Activated CD8-positive, alpha-beta memory T cell treated with anti-CD3 and anti-CD28 coated beads, Interleukin-2, amount 50 U/mL, for 1 hour (primary cell): ENCODE measurements around the gene RASGRP3.
A peak's percentile ranks its signal among the peaks of the same experiment; 100 is the strongest.

Source experiments
- DNase-seq: peaks from one replicate; pipeline ENCODE4 v3.0.0-alpha.2; 2020; ENCODE audit errors: extremely low read depth

Gene RASGRP3

DNA sequence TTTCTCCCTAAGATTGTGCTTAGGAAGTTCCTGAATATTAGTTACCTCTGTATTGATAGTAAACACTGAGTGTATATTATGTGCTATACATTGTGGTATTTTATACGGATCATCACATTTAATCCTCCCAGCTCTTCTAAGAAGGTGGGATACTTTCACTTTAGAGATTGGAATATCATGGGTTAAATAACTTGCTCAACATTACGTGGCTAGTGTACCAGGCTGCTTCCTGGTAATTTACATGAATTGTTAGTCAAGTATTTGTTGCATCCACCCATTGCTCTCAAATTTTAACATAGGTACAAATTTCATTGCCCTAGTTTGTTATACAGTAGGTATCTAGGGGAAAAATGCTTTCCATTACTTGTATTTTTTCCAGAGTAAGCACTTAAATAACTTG, 101.2 kb downstream of the RASGRP3 start:
- no peak for DNase-seq

DNA sequence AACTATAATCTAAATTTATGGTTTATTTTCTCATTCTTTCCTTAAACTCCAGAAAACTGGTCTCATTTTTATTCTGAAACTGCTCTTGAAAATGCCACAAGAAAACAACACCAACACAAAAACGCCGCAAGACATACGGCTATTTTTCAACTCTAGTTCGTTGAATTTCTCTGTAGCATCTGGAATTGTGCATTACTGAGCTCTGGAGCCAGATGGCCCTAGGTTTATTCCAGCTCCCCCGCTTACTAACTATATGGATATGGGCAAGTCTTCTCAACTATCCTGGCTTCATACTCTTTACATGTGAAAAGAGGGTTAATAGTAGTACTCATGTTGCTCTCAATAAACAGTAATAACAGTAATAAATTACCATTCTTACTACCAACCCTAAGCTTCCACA, 102.8 kb downstream of the RASGRP3 start:
- no peak for DNase-seq

DNA sequence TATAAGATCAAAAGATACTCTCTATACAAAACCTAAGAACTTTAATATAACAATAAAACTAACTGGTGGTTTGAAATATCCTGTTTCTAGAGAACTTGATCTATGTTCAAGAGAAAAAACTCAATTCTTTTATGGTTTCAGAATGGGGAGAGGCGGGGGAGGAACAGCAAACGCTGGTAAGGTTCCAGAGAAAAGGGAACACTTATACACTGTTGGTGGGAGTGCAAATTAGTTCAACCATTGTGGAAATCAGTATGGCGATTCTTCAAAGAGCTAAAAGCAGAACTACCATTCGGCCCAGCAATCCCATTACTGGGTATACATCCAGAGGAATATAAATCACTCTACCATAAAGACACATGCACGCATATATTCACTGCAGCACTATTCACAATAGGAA, 105.4 kb downstream of the RASGRP3 start:
- no peak for DNase-seq

- no peak for DNase-seq
Measured at GRCh38 chr2:33583194-33583938, 106.9 kb downstream of the RASGRP3 start.

- DNase-seq: no peak
Measured at GRCh38 chr2:33586766-33587165, 110.3 kb downstream of the RASGRP3 start.

GRCh38 chr2:33588232-33588631, 111.8 kb downstream of the RASGRP3 start:
- DNase-seq: no peak

DNA sequence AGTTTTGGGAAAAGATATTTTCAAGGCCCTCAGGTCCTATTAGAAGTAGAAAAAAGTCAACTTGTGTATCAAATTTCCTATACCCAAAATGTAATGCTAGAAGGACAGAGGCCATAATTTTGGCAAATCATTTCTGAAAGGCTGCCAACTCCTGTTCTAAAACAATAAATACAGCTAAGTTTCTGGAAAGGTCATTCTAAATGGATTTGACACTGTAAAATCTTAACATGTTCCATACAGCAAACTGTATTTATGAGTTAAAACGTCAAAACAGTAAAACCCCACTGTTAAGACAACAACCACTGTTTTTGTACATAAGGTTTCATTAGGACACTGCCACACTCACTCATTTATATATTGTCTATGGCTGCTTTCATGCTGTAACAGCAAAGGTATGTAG, 113.0 kb downstream of the RASGRP3 start:
- DNase-seq: no peak

- no peak for DNase-seq
Measured at GRCh38 chr2:33595385-33595784, 118.9 kb downstream of the RASGRP3 start.

GRCh38 chr2:33597026-33597425, 120.6 kb downstream of the RASGRP3 start:
- DNase-seq: no peak

- no peak for DNase-seq
Measured at GRCh38 chr2:33598561-33599174, 122.2 kb downstream of the RASGRP3 start.

GRCh38 chr2:33599175-33599942, 122.9 kb downstream of the RASGRP3 start, which contains the start of gene FAM98A:
Gene FAM98A, minus strand, starts transcription at chr2:33599299. Its CDS starts 78 bp downstream, at chr2:33599221.
- peak; percentile 97 for DNase-seq

- DNase-seq: no peak
Measured at GRCh38 chr2:33599943-33600192, 123.4 kb downstream of the RASGRP3 start.

DNA sequence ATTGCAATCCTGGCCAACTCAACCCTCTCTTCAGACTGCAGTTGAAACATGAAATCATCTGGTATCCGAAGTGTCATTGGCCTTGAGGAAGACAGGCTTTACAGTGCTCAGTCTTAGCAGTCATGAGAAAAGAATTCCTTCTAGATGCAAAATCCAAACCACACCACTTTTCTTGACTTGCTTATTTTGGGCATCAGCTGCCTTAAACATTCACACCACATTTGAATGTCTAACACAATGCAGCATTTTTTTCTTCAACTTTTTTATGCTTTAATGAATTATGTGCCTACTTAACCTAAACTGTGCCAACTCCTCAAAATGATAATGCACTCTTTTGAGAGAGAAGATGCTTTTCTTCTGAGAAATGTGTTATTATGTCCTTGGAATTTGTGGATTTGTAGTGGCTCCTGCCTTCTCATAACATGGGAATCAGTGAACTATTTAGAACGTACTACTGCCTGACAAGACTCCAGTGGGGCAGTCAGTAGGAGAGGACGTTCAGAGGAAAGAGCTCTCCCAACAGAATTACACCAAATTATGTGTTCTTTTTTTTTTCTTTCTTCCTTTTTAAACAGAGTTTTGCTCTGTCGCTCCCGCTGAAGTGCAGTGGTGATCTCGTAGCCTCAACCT, 125.9 kb downstream of the RASGRP3 start:
- no peak for DNase-seq

GRCh38 chr2:33603416-33603815, 127.0 kb downstream of the RASGRP3 start:
- DNase-seq: no peak

GRCh38 chr2:33605056-33605455, 128.6 kb downstream of the RASGRP3 start:
- no peak for DNase-seq

DNA sequence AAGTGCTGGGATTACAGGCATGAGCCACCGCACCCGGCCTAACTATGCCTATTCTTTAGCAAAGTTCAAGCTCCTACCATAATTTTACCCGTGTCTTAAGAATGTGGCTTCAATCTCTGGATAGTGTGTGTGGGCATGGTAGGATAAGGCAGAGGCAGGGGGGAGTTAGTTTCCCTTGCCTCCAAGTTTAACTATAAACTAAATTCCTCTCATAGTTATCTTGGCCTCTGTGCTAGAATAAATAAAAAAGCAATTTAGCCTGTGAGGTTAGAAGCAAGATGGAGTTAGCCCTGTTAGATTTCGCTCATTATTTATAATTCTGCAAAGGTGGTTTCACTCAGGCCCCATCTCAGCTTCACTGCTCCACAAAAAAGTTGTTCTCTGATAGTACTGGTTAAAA, 129.7 kb downstream of the RASGRP3 start:
- no peak for DNase-seq

- no peak for DNase-seq
Measured at GRCh38 chr2:33606622-33607021, 130.2 kb downstream of the RASGRP3 start.

GRCh38 chr2:33607251-33607721, 130.8 kb downstream of the RASGRP3 start:
- no peak for DNase-seq

DNA sequence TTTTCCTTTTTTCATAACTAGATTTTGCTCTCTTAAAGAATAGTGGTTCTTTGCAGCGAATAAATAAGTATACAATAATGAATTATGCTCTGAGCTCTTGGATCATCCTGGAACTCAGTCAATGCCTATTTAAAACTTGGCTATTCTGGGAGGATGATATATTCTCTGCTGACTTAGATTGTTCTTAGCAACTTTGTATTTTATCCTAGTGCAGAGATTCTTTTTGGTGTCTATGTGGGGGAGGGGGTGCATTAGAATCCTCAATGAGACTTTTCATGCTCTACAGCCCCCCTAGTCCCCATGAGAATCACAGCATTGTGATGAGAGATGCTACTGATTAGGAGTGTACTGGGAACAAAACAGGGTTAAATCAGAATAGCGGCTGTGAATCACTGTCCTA, 131.5 kb downstream of the RASGRP3 start:
- DNase-seq: no peak

GRCh38 chr2:33614190-33614589, 137.7 kb downstream of the RASGRP3 start:
- no peak for DNase-seq
